ENCODE results near the gene POMT1.

POMT1 gene

GRCh38 chr9:131477816-131478419 lies 24.8 kb upstream of the POMT1 start:
- no peak for DNase-seq

GRCh38 chr9:131478421-131478868 lies 24.3 kb upstream of the POMT1 start:
- DNase-seq: peak; percentile 69

GRCh38 chr9:131478911-131479310 lies 23.8 kb upstream of the POMT1 start:
- no peak for DNase-seq

- no peak for DNase-seq
Measured at GRCh38 chr9:131480258-131480657, 22.5 kb upstream of the POMT1 start.

- no peak for DNase-seq
Measured at GRCh38 chr9:131481441-131482342, 21.0 kb upstream of the POMT1 start.

- no peak for DNase-seq
Measured at GRCh38 chr9:131482343-131483006, 20.2 kb upstream of the POMT1 start.

- no peak for DNase-seq
Measured at GRCh38 chr9:131483319-131484050, 19.2 kb upstream of the POMT1 start.

- DNase-seq: no peak
Measured at GRCh38 chr9:131484051-131484445, 18.7 kb upstream of the POMT1 start.

- no peak for DNase-seq
Measured at GRCh38 chr9:131484560-131485185, 18.0 kb upstream of the POMT1 start.

- DNase-seq: no peak
Measured at GRCh38 chr9:131485206-131485605, 17.5 kb upstream of the POMT1 start.

GRCh38 chr9:131485728-131486422 lies 16.8 kb upstream of the POMT1 start:
- DNase-seq: peak; percentile 33

- no peak for DNase-seq
Measured at GRCh38 chr9:131487001-131487400, 15.7 kb upstream of the POMT1 start.

- no peak for DNase-seq
Measured at GRCh38 chr9:131487621-131488031, 15.1 kb upstream of the POMT1 start.

- DNase-seq: no peak
Measured at GRCh38 chr9:131490514-131490913, 12.2 kb upstream of the POMT1 start.

GRCh38 chr9:131491001-131491710 lies 11.6 kb upstream of the POMT1 start:
- no peak for DNase-seq

- no peak for DNase-seq
Measured at GRCh38 chr9:131492070-131492469, 10.6 kb upstream of the POMT1 start.

GRCh38 chr9:131494296-131494870 lies 8.3 kb upstream of the POMT1 start:
- DNase-seq: no peak

GRCh38 chr9:131495785-131496184 lies 6.9 kb upstream of the POMT1 start:
- DNase-seq: no peak

GRCh38 chr9:131496844-131497405 lies 5.8 kb upstream of the POMT1 start:
- DNase-seq: no peak

- no peak for DNase-seq
Measured at GRCh38 chr9:131499254-131499767, 3.4 kb upstream of the POMT1 start.
